ENCODE data around the gene TMEM215.
"Not testable (repeated sequence)": the region's sequence is repeated elsewhere in the genome, so short reads cannot be mapped to it uniquely, and the experiment has no call there.

Gene TMEM215

DNA sequence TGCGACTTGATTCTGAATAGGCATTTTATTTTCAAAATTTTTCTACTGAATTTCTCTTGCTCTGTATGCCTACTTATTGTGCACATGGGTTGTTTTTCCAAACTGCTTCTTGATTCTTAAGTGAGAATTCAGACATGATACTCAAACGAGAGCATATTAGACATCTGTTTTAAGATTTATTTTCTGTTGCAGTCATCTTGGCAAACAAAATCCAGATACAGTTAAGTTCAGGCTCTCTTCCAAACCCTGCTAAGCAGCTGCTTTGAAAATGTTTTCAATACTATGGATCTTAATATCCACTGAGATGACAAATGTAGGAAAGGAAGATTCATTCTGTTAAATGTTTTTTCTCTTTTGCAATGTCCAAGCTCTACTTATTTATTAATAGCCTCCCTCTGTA lies 4.5 kb downstream of the TMEM215 start:
- H3K4me3 ChIP-seq (ENCODE audit: insufficient read depth, low read length, poor library complexity, severe bottlenecking): no peak overlapping the region
- no peaks in the 10 kb centered on the region for H3K9me2 ChIP-seq (replicated peaks; ENCODE audit: insufficient read depth, low read length)
- H3K79me2 ChIP-seq (ENCODE audit: insufficient read depth, low read length): no peaks in the 10 kb centered on the region
- TF ChIP-seq, protein P1, sequence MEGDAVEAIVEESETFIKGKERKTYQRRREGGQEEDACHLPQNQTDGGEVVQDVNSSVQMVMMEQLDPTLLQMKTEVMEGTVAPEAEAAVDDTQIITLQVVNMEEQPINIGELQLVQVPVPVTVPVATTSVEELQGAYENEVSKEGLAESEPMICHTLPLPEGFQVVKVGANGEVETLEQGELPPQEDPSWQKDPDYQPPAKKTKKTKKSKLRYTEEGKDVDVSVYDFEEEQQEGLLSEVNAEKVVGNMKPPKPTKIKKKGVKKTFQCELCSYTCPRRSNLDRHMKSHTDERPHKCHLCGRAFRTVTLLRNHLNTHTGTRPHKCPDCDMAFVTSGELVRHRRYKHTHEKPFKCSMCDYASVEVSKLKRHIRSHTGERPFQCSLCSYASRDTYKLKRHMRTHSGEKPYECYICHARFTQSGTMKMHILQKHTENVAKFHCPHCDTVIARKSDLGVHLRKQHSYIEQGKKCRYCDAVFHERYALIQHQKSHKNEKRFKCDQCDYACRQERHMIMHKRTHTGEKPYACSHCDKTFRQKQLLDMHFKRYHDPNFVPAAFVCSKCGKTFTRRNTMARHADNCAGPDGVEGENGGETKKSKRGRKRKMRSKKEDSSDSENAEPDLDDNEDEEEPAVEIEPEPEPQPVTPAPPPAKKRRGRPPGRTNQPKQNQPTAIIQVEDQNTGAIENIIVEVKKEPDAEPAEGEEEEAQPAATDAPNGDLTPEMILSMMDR (IDR thresholded peaks at IDR 0.05; ENCODE audit: insufficient read depth, low read length, poor library complexity, severe bottlenecking): no peak
- no peak for TF ChIP-seq EZH2phosphoT487 (conservative IDR thresholded peaks at IDR 0.05; ENCODE audit: low read length)
- no peak overlapping the region for H3K4me2 ChIP-seq (ENCODE audit: low read depth, low read length, poor library complexity, severe bottlenecking)
- H3F3A ChIP-seq (ENCODE audit: insufficient read depth): no peaks in the 10 kb centered on the region
- no peak overlapping the region for H3K9ac ChIP-seq (ENCODE audit: low read length)
- H3K9me3 ChIP-seq (ENCODE audit: insufficient read depth, low read length): 0 out of 2 replicates have a peak, but pooled peaks cover 3% of the 10 kb centered on the region
- no peak overlapping the region for H2AFZ ChIP-seq (ENCODE audit: low read depth, low read length, severe bottlenecking)
- no peaks in the 10 kb centered on the region for H3K36me3 ChIP-seq (ENCODE audit: low read length)
- no peak overlapping the region for H3K27ac ChIP-seq (ENCODE audit: low read depth, low read length)
- no peaks in the 10 kb centered on the region for H4K20me1 ChIP-seq (ENCODE audit: low read depth, low read length)
- H3K27me3 ChIP-seq (ENCODE audit: low read length): no peaks in the 10 kb centered on the region; the same call in 1 of the 2 replicates

- not testable (repeated sequence) for H3K4me3 ChIP-seq (ENCODE audit: insufficient read depth, low read length, poor library complexity, severe bottlenecking); H2AFZ ChIP-seq (ENCODE audit: low read depth, low read length, severe bottlenecking); H3K79me2 ChIP-seq (ENCODE audit: insufficient read depth, low read length); H3K36me3 ChIP-seq (ENCODE audit: low read length); H3K4me2 ChIP-seq (ENCODE audit: low read depth, low read length, poor library complexity, severe bottlenecking); H3K27ac ChIP-seq (ENCODE audit: low read depth, low read length); H3K9me2 ChIP-seq (replicated peaks; ENCODE audit: insufficient read depth, low read length); H3K27me3 ChIP-seq (ENCODE audit: low read length); H4K20me1 ChIP-seq (ENCODE audit: low read depth, low read length); H3K9me3 ChIP-seq (ENCODE audit: insufficient read depth, low read length); H3K9ac ChIP-seq (ENCODE audit: low read length); H3F3A ChIP-seq (ENCODE audit: insufficient read depth)
Observed at GRCh38 chr9:32796015-32796414, 12.7 kb downstream of the TMEM215 start.

GRCh38 chr9:32801530-32801929 lies 18.2 kb downstream of the TMEM215 start:
- Histone ChIP-seq H3K9me2 (replicated peaks; ENCODE audit: insufficient read depth, low read length) (no peaks in the 10 kb centered on the region), H3K27ac (ENCODE audit: low read depth, low read length) (no peak overlapping the region), H3K4me3 (ENCODE audit: insufficient read depth, low read length, poor library complexity, severe bottlenecking) (no peak overlapping the region), H3K9me3 (ENCODE audit: insufficient read depth, low read length) (no peaks in the 10 kb centered on the region), H4K20me1 (ENCODE audit: low read depth, low read length) (no peaks in the 10 kb centered on the region), H3F3A (ENCODE audit: insufficient read depth) (no peaks in the 10 kb centered on the region), H2AFZ (ENCODE audit: low read depth, low read length, severe bottlenecking) (no peak overlapping the region), H3K27me3 (ENCODE audit: low read length) (no peaks in the 10 kb centered on the region), H3K9ac (ENCODE audit: low read length) (no peak overlapping the region), H3K4me2 (ENCODE audit: low read depth, low read length, poor library complexity, severe bottlenecking) (no peak overlapping the region), H3K36me3 (ENCODE audit: low read length) (no peaks in the 10 kb centered on the region), H3K79me2 (ENCODE audit: insufficient read depth, low read length) (no peaks in the 10 kb centered on the region)
- TF ChIP-seq, protein P1 (IDR thresholded peaks at IDR 0.05; ENCODE audit: insufficient read depth, low read length, poor library complexity, severe bottlenecking): no peak
- TF ChIP-seq EZH2phosphoT487 (conservative IDR thresholded peaks at IDR 0.05; ENCODE audit: low read length): no peak

GRCh38 chr9:32807217-32807616 lies 23.9 kb downstream of the TMEM215 start:
- no peak overlapping the region for H3K9ac ChIP-seq (ENCODE audit: low read length)
- no peak overlapping the region for H3K27ac ChIP-seq (ENCODE audit: low read depth, low read length)
- no peaks in the 10 kb centered on the region for H3F3A ChIP-seq (ENCODE audit: insufficient read depth)
- peaks cover 13% of the 10 kb centered on the region; the same call in 1 of the 2 replicates for H3K9me3 ChIP-seq (ENCODE audit: insufficient read depth, low read length)
- H3K79me2 ChIP-seq (ENCODE audit: insufficient read depth, low read length): no peaks in the 10 kb centered on the region
- no peaks in the 10 kb centered on the region for H3K36me3 ChIP-seq (ENCODE audit: low read length)
- no peak overlapping the region for H2AFZ ChIP-seq (ENCODE audit: low read depth, low read length, severe bottlenecking)
- no peak for TF ChIP-seq EZH2phosphoT487 (conservative IDR thresholded peaks at IDR 0.05; ENCODE audit: low read length)
- TF ChIP-seq, protein P1 (IDR thresholded peaks at IDR 0.05; ENCODE audit: insufficient read depth, low read length, poor library complexity, severe bottlenecking): no peak
- H3K4me3 ChIP-seq (ENCODE audit: insufficient read depth, low read length, poor library complexity, severe bottlenecking): no peak overlapping the region
- no peak overlapping the region for H3K4me2 ChIP-seq (ENCODE audit: low read depth, low read length, poor library complexity, severe bottlenecking)
- H3K27me3 ChIP-seq (ENCODE audit: low read length): no peaks in the 10 kb centered on the region
- H4K20me1 ChIP-seq (ENCODE audit: low read depth, low read length): no peaks in the 10 kb centered on the region
- no peaks in the 10 kb centered on the region for H3K9me2 ChIP-seq (replicated peaks; ENCODE audit: insufficient read depth, low read length)
